Kidney glomerular epithelial cell (primary cell): ENCODE data around the gene TLNRD1.

Source experiments
- DNase-seq: peaks from one replicate; lab custom pipeline; 2025; lab: John Stamatoyannopoulos, UW

Gene TLNRD1

GRCh38 chr15:81002331-81003096, 1.8 kb downstream of the TLNRD1 start:
- DNase-seq = no peak

- DNase-seq = no peak
Measured at GRCh38 chr15:81003097-81003350, 2.3 kb downstream of the TLNRD1 start.

- no peak for DNase-seq
Measured at GRCh38 chr15:81006124-81006523, 5.4 kb downstream of the TLNRD1 start.

- DNase-seq = no peak
Measured at GRCh38 chr15:81007428-81008064, 6.8 kb downstream of the TLNRD1 start.

GRCh38 chr15:81008312-81008711, 7.6 kb downstream of the TLNRD1 start:
- no peak for DNase-seq

- no peak for DNase-seq
Measured at GRCh38 chr15:81010086-81010485, 9.4 kb downstream of the TLNRD1 start.

- no peak for DNase-seq
Measured at GRCh38 chr15:81011593-81011992, 10.9 kb downstream of the TLNRD1 start.

- no peak for DNase-seq
Measured at GRCh38 chr15:81012588-81012987, 11.9 kb downstream of the TLNRD1 start.

- DNase-seq = no peak
Measured at GRCh38 chr15:81013396-81013929, 12.7 kb downstream of the TLNRD1 start.

- no peak for DNase-seq
Measured at GRCh38 chr15:81014446-81015093, 13.8 kb downstream of the TLNRD1 start.

- DNase-seq = no peak
Measured at GRCh38 chr15:81015621-81016488, 15.1 kb downstream of the TLNRD1 start.

- no peak for DNase-seq
Measured at GRCh38 chr15:81016489-81017068, 15.9 kb downstream of the TLNRD1 start.

- DNase-seq = no peak
Measured at GRCh38 chr15:81018197-81018596, 17.5 kb downstream of the TLNRD1 start.

GRCh38 chr15:81021321-81021720, 20.6 kb downstream of the TLNRD1 start:
- no peak for DNase-seq

GRCh38 chr15:81023483-81024264, 23.0 kb downstream of the TLNRD1 start:
- DNase-seq = no peak

GRCh38 chr15:81024265-81024872, 23.6 kb downstream of the TLNRD1 start:
- DNase-seq = no peak

- DNase-seq = no peak
Measured at GRCh38 chr15:81024936-81025335, 24.2 kb downstream of the TLNRD1 start.

- DNase-seq = no peak
Measured at GRCh38 chr15:81025721-81026370, 25.1 kb downstream of the TLNRD1 start.

GRCh38 chr15:81026836-81027599, 26.3 kb downstream of the TLNRD1 start:
- DNase-seq = no peak
